Measurements from ENCODE around the gene LMF2. TPM values are rescaled to one million over a fixed set of nuclear protein-coding genes. Genes with fewer than 3 reads are reported as not detected.

The LMF2 gene
- total RNA-seq, 4 donors from 2014 or later: 19.7 to 61.3 (median 32.0) TPM

GRCh38 chr22:50455201-50455600 is 52.3 kb downstream of the LMF2 start:
- H3K27me3 ChIP-seq: no peaks in the 10 kb centered on the region
- H3K36me3 ChIP-seq: no peaks in the 10 kb centered on the region
- no peak for DNase-seq
- H3K9me3 ChIP-seq: no peaks in the 10 kb centered on the region
- no peak overlapping the region for H3K27ac ChIP-seq
- intact Hi-C loops (cut with DNase I; ENCODE audit: low total_unique reads): no loop called here
- TF ChIP-seq CTCF (IDR thresholded peaks at IDR 0.05): no peak
- no peak for TF ChIP-seq POLR2A (IDR thresholded peaks at IDR 0.05)
- H3K4me1 ChIP-seq: no peaks in the 10 kb centered on the region
- H3K4me3 ChIP-seq: no peak overlapping the region

- H3K4me1 ChIP-seq: no peaks in the 10 kb centered on the region
- no peak for DNase-seq
- intact Hi-C loops (cut with DNase I; ENCODE audit: low total_unique reads): no loop called here
- no peaks in the 10 kb centered on the region for H3K36me3 ChIP-seq
- no peak overlapping the region for H3K27ac ChIP-seq
- TF ChIP-seq POLR2A (IDR thresholded peaks at IDR 0.05) (no peak), CTCF (IDR thresholded peaks at IDR 0.05) (no peak)
- no peaks in the 10 kb centered on the region for H3K9me3 ChIP-seq
- H3K4me3 ChIP-seq: no peak overlapping the region
- no peaks in the 10 kb centered on the region for H3K27me3 ChIP-seq
These were observed 52.9 kb downstream of the LMF2 start for GRCh38 chr22:50454556-50455075.

Other genes starting within 250 kb of the LMF2 start
- gene MAPK12, start 246.0 kb downstream of the LMF2 start, total RNA-seq: 10 to 100 TPM; 10.3 to 41.4 (median 28.3) TPM
- 10 to 100 TPM in 3 of 4 donors, 1 to 10 TPM in 1; 7.9 to 39.5 (median 22.4) TPM for gene MAPK11, start 237.3 kb downstream of the LMF2 start, total RNA-seq
- 100 to 1,000 TPM in 2 of 4 donors, 10 to 100 TPM in 2; 44.7 to 208 (median 126) TPM for gene PLXNB2, start 200.1 kb downstream of the LMF2 start, total RNA-seq
- gene DENND6B, start 180.7 kb downstream of the LMF2 start, total RNA-seq: 10 to 100 TPM in 1 of 4 donors, 1 to 10 TPM in 3; 2.9 to 15.5 (median 8.0) TPM
- 10 to 100 TPM; 42.4 to 73.1 (median 47.2) TPM for gene PPP6R2, start 164.4 kb downstream of the LMF2 start, total RNA-seq
- gene SBF1, start 32.7 kb downstream of the LMF2 start, total RNA-seq: 10 to 100 TPM; 35.0 to 84.0 (median 60.9) TPM
- under 1 TPM in 2 of 4 donors, not detected in 2; 0.14 to 0.95 TPM for gene ADM2, start 26.2 kb downstream of the LMF2 start, total RNA-seq
- gene MIOX, start 20.8 kb downstream of the LMF2 start, total RNA-seq: not detected
- 100 to 1,000 TPM in 1 of 4 donors, 10 to 100 TPM in 3; 51.7 to 155 (median 55.4) TPM for gene NCAPH2, start 522 bp upstream of the LMF2 start, total RNA-seq
- gene SCO2, start 17.9 kb upstream of the LMF2 start, total RNA-seq: 1 to 10 TPM in 2 of 4 donors, not detected in 2; 3.5 to 3.9 TPM
- gene TYMP, start 22.3 kb upstream of the LMF2 start, total RNA-seq: 10 to 100 TPM in 3 of 4 donors, 1 to 10 TPM in 1; 4.4 to 21.5 (median 15.6) TPM
- gene KLHDC7B, start 38.2 kb upstream of the LMF2 start, total RNA-seq: not detected
- gene SYCE3, start 55.2 kb upstream of the LMF2 start, total RNA-seq: not detected
- gene CPT1B, start 70.7 kb upstream of the LMF2 start, total RNA-seq: 10 to 100 TPM in 1 of 4 donors, 1 to 10 TPM in 1, under 1 TPM in 1, not detected in 1; 0.51 to 10.4 (median 7.2) TPM
- gene CHKB, start 75.1 kb upstream of the LMF2 start, total RNA-seq: 10 to 100 TPM; 13.5 to 75.6 (median 55.2) TPM
- 1 to 10 TPM in 3 of 4 donors, not detected in 1; 1.7 to 6.1 (median 5.2) TPM for gene MAPK8IP2, start 93.1 kb upstream of the LMF2 start, total RNA-seq
- gene ARSA, start 120.5 kb upstream of the LMF2 start, total RNA-seq: 10 to 100 TPM in 2 of 4 donors, 1 to 10 TPM in 2; 5.3 to 41.6 (median 10.6) TPM
- gene SHANK3, start 165.1 kb upstream of the LMF2 start, total RNA-seq: 100 to 1,000 TPM in 1 of 4 donors, 10 to 100 TPM in 2, 1 to 10 TPM in 1; 8.6 to 101 (median 16.9) TPM
- gene ACR, start 230.5 kb upstream of the LMF2 start, total RNA-seq: 1 to 10 TPM in 1 of 4 donors, under 1 TPM in 1, not detected in 2; 0.35 to 7.9 TPM

Data from uterus (tissue), 4 donors.